HL-60 (cell line): ENCODE results near the gene RGL1.

Experiments
- DNase-seq, 2 experiments: peaks; one replicate each; pipeline ENCODE4 v3.0.0-alpha.2; 2010 to 2020; ENCODE audit warnings: low read depth in 1 of 2, low spot score in 1 of 2
- H3K27ac ChIP-seq: fragments of 250-450 bp; sonication (Bioruptor Pico); replicated peaks from 2 replicates; pipeline ENCODE4 v1.5.1; 2020; ENCODE audit warnings: mild to moderate bottlenecking, moderate library complexity
- H3K27me3 ChIP-seq: fragments of 250-450 bp; sonication (Bioruptor Pico); 2 replicates; pipeline ENCODE4 v1.5.1; 2021; ENCODE audit warnings: mild to moderate bottlenecking, moderate library complexity; ENCODE audit not compliant: insufficient read depth, poor library complexity, severe bottlenecking
- H3K4me3 ChIP-seq: replicated peaks from 2 replicates; pipeline ENCODE4 v1.5.1; 2011; ENCODE audit warnings: mild to moderate bottlenecking, control low read depth, low read length; ENCODE audit not compliant: insufficient read depth
- CTCF ChIP-seq: IDR thresholded peaks from one replicate; pipeline ENCODE4 v1.5.1; 2011; ENCODE audit warnings: low read length, control low read depth, inconsistent platforms; ENCODE audit not compliant: insufficient read depth
- GABPA ChIP-seq: IDR thresholded peaks from 2 replicates; pipeline ENCODE4 v1.6.1; 2012; ENCODE audit warnings: low read depth
- POLR2AphosphoS5 ChIP-seq: IDR thresholded peaks from 2 replicates; pipeline ENCODE4 v1.6.1; 2012; ENCODE audit warnings: low read depth
- REST ChIP-seq: IDR thresholded peaks from 2 replicates; pipeline ENCODE4 v1.6.1; 2012; ENCODE audit warnings: low read depth; ENCODE audit not compliant: insufficient replicate concordance
- SPI1 ChIP-seq: IDR thresholded peaks from 2 replicates; pipeline ENCODE4 v1.6.1; 2012; ENCODE audit warnings: low read depth, mild to moderate bottlenecking, borderline replicate concordance

Gene RGL1

GRCh38 chr1:183841550-183841949 lies 36.6 kb downstream of the RGL1 start:
- Histone ChIP-seq H3K4me3 (no peak overlapping the region), H3K27me3 (no peaks in the 10 kb centered on the region), H3K27ac (no peak overlapping the region)
- DNase-seq = no peak
- TF ChIP-seq CTCF (no peak), GABPA (no peak)

- no peak for DNase-seq
- H3K27me3 ChIP-seq = no peaks in the 10 kb centered on the region
- TF ChIP-seq REST (no peak), CTCF (no peak), POLR2AphosphoS5 (no peak), GABPA (no peak), SPI1 (no peak)
- no peak overlapping the region for H3K27ac ChIP-seq
- no peak overlapping the region for H3K4me3 ChIP-seq
Measured at GRCh38 chr1:183841950-183842794, 37.3 kb downstream of the RGL1 start.

- H3K27ac ChIP-seq = no peak overlapping the region
- H3K27me3 ChIP-seq = no peaks in the 10 kb centered on the region
- DNase-seq = no peak
- TF ChIP-seq REST (no peak), SPI1 (no peak), CTCF (no peak), POLR2AphosphoS5 (no peak), GABPA (no peak)
- no peak overlapping the region for H3K4me3 ChIP-seq
Measured at GRCh38 chr1:183842795-183843144, 37.9 kb downstream of the RGL1 start.

GRCh38 chr1:183844806-183845205 lies 39.9 kb downstream of the RGL1 start:
- H3K27ac ChIP-seq = no peak overlapping the region
- TF ChIP-seq GABPA (no peak), CTCF (no peak), POLR2AphosphoS5 (no peak), REST (no peak), SPI1 (no peak)
- DNase-seq = no peak
- no peak overlapping the region for H3K4me3 ChIP-seq
- no peaks in the 10 kb centered on the region for H3K27me3 ChIP-seq
